Activated CD8-positive, alpha-beta memory T cell treated with anti-CD3 and anti-CD28 coated beads, Interleukin-2, amount 50 U/mL, for 48 hours (primary cell): ENCODE measurements around the gene ZNF786.
"Not testable (repeated sequence)": the region's sequence is repeated elsewhere in the genome, so short reads cannot be mapped to it uniquely, and the experiment has no call there.

ENCODE experiments used
- DNase-seq: peaks from one replicate; pipeline ENCODE4 v3.0.0-alpha.2; 2020

Gene ZNF786

GRCh38 chr7:149090397-149091195 lies at the start of gene ZNF786:
ZNF786 (minus strand) TSS chr7:149090718; CDS start chr7:149090640, 78 bp downstream.
- DNase-seq: peak; percentile 97

- no peak for DNase-seq
These were observed 45.6 kb upstream of the ZNF786 start for GRCh38 chr7:149136118-149136517.

GRCh38 chr7:149133028-149133710 lies 42.7 kb upstream of the ZNF786 start:
- no peak for DNase-seq

- DNase-seq: no peak
These were observed 40.2 kb upstream of the ZNF786 start for GRCh38 chr7:149130572-149131198.

- peak; percentile 88 for DNase-seq
These were observed 36.2 kb upstream of the ZNF786 start for GRCh38 chr7:149126662-149127266.

- peak; percentile 99 for DNase-seq
These were observed 35.5 kb upstream of the ZNF786 start, which contains the start of gene ZNF425 for GRCh38 chr7:149125863-149126661. ZNF425 (minus strand) TSS chr7:149126324; CDS start chr7:149126213, 111 bp downstream.

GRCh38 chr7:149125189-149125862 lies 34.8 kb upstream of the ZNF786 start:
- DNase-seq: no peak

GRCh38 chr7:149109969-149110368 lies 19.5 kb upstream of the ZNF786 start:
- no peak for DNase-seq

- DNase-seq: no peak
These were observed 14.2 kb upstream of the ZNF786 start for GRCh38 chr7:149104749-149105148.

GRCh38 chr7:149104214-149104613 lies 13.7 kb upstream of the ZNF786 start:
- no peak for DNase-seq

- DNase-seq: no peak
These were observed 12.9 kb upstream of the ZNF786 start for GRCh38 chr7:149103424-149103823.

- DNase-seq: no peak
These were observed 12.1 kb upstream of the ZNF786 start for GRCh38 chr7:149102666-149103065.

- no peak for DNase-seq
These were observed 10.3 kb upstream of the ZNF786 start for GRCh38 chr7:149100821-149101220.

- DNase-seq: no peak
These were observed 8.5 kb upstream of the ZNF786 start for GRCh38 chr7:149099058-149099457.

GRCh38 chr7:149097088-149097487 lies 6.6 kb upstream of the ZNF786 start:
- DNase-seq: no peak

GRCh38 chr7:149093228-149093627 lies 2.7 kb upstream of the ZNF786 start:
- DNase-seq: no peak

- not testable (repeated sequence) for DNase-seq
These were observed 1.7 kb upstream of the ZNF786 start for GRCh38 chr7:149092244-149092643.

- no peak for DNase-seq
These were observed 3.1 kb downstream of the ZNF786 start for GRCh38 chr7:149087376-149087775.

- DNase-seq: no peak
These were observed 4.7 kb downstream of the ZNF786 start for GRCh38 chr7:149085866-149086265.

GRCh38 chr7:149084407-149084806 lies 6.1 kb downstream of the ZNF786 start:
- DNase-seq: no peak

- no peak for DNase-seq
These were observed 8.6 kb downstream of the ZNF786 start for GRCh38 chr7:149081914-149082313.

GRCh38 chr7:149077594-149077993 lies 12.9 kb downstream of the ZNF786 start:
- no peak for DNase-seq
